HepG2 (cell line): ENCODE measurements around the gene FBF1. TPM values are rescaled to one million over a fixed set of nuclear protein-coding genes. Genes with fewer than 3 reads are reported as not detected.

Experiments used
- BCLAF1 ChIP-seq: fragments of 450-650 bp; IDR thresholded peaks from 2 replicates; pipeline ENCODE4 v1.6.1; 2017; ENCODE audit warnings: mild to moderate bottlenecking
- CBFB ChIP-seq: sonication (generic); formaldehyde crosslinking; IDR thresholded peaks from 2 replicates; pipeline ENCODE4 v1.4.0; 2020; ENCODE audit warnings: missing genetic modification reagents
- FOXK1 ChIP-seq: sonication (generic); formaldehyde crosslinking; IDR thresholded peaks from 2 replicates; pipeline ENCODE4 v1.4.0; 2020; ENCODE audit warnings: low read depth, missing genetic modification reagents, borderline replicate concordance
- GMEB1 ChIP-seq: sonication (generic); formaldehyde crosslinking; IDR thresholded peaks from 2 replicates; pipeline ENCODE4 v1.5.1; 2020; ENCODE audit warnings: missing genetic modification reagents, mild to moderate bottlenecking, borderline replicate concordance
- HHEX ChIP-seq: IDR thresholded peaks from 2 replicates; pipeline ENCODE4 v1.6.1; 2016; ENCODE audit warnings: control low read depth
- HNF4A ChIP-seq: sonication (generic); formaldehyde crosslinking; IDR thresholded peaks from 2 replicates; pipeline ENCODE4 v1.4.0; 2020; ENCODE audit warnings: missing genetic modification reagents
- HOXA9 ChIP-seq: sonication (generic); formaldehyde crosslinking; IDR thresholded peaks from 2 replicates; pipeline ENCODE4 v1.8.1; 2022; ENCODE audit warnings: missing genetic modification reagents, mild to moderate bottlenecking, moderate library complexity, borderline replicate concordance
- MEIS2 ChIP-seq: sonication (generic); formaldehyde crosslinking; IDR thresholded peaks from 2 replicates; pipeline ENCODE4 v1.9.0; 2021; ENCODE audit warnings: mild to moderate bottlenecking, missing genetic modification reagents
- MIER3 ChIP-seq: IDR thresholded peaks from 2 replicates; pipeline ENCODE4 v1.6.1; 2016; ENCODE audit warnings: missing compliant biosample characterization, borderline replicate concordance
- REST ChIP-seq, 2 experiments: IDR thresholded peaks; 2 replicates each; pipeline ENCODE4 v1.6.1; 2011 to 2012; ENCODE audit warnings: low read length in 2 of 2, borderline replicate concordance in 1 of 2, low read depth in 1 of 2, mild to moderate bottlenecking in 1 of 2, moderate library complexity in 1 of 2
- SAP130 ChIP-seq: IDR thresholded peaks from 2 replicates; pipeline ENCODE4 v1.6.1; 2016; ENCODE audit warnings: low read depth
- SMARCC2 ChIP-seq: fragments of 450-650 bp; IDR thresholded peaks from 2 replicates; pipeline ENCODE4 v1.6.1; 2017; ENCODE audit warnings: antibody characterized with exemption, mild to moderate bottlenecking
- ZIK1 ChIP-seq: sonication (generic); formaldehyde crosslinking; IDR thresholded peaks from 2 replicates; pipeline ENCODE4 v1.5.0; 2020; ENCODE audit warnings: mild to moderate bottlenecking, low read depth, missing genetic modification reagents, borderline replicate concordance
- ZNF160 ChIP-seq: sonication (generic); formaldehyde crosslinking; IDR thresholded peaks from 2 replicates; pipeline ENCODE4 v1.8.0; 2022; ENCODE audit warnings: mild to moderate bottlenecking, inconsistent platforms, missing genetic modification reagents
- ZNF547 ChIP-seq: sonication (generic); formaldehyde crosslinking; IDR thresholded peaks from 2 replicates; pipeline ENCODE4 v1.5.1; 2020; ENCODE audit warnings: mild to moderate bottlenecking, missing genetic modification reagents
- polyA plus RNA-seq, 8 experiments: library from polyadenylated mRNA; depleted of rRNA in 3 of 8; stranded (reverse) in 7 of 8; unstranded in 1 of 8; fragments of >200 nt; fragmentation: Illumina TruSeq in 4 of 8; extraction: Trizol in 4 of 8; gene quantifications; 2 replicates each; pipeline versions ENCODE4 v1.2.1 to v1.2.3, GENCODE V29; 2011 to 2016; ENCODE audit warnings: low read depth in 4 of 8, missing spikeins in 1 of 8, mixed read lengths in 1 of 8; ENCODE audit not compliant: insufficient read depth in 1 of 8
- total RNA-seq, 5 experiments: library from RNA; depleted of rRNA; stranded (reverse); fragments of >200 nt; fragmentation: Illumina TruSeq; extraction: Trizol; gene quantifications; 2 replicates each; pipeline ENCODE4 v1.2.3, GENCODE V29; 2016; ENCODE audit warnings: low read depth in 1 of 5
- TF ChIP-seq, protein P1 (sequence below): IDR thresholded peaks from 2 replicates; pipeline ENCODE4 v1.4.0; 2020; ENCODE audit warnings: mild to moderate bottlenecking, missing genetic modification reagents

Gene FBF1
- total and polyA plus RNA-seq, 2 of the 13 experiments (the other 11 are each of a cell fraction or from before 2014, with no cell fraction given): 2.4 to 8.1 TPM

- no peak for TF ChIP-seq REST (IDR thresholded peaks at IDR 0.05; ENCODE audit: borderline replicate concordance in 1 of 2, low read depth in 1 of 2, low read length in 2 of 2)
- peak; percentile 27; the same call in 1 of the 2 replicates for TF ChIP-seq FOXK1 (CRISPR knock-in tag)
- peak; percentile 44; the same call in 1 of the 2 replicates for TF ChIP-seq ZIK1
- TF ChIP-seq MEIS2 (CRISPR knock-in tag): peak; percentile 42; the same call in 1 of the 2 replicates
- TF ChIP-seq GMEB1 (CRISPR knock-in tag): peak; percentile 37; the same call in 1 of the 2 replicates
- peak; percentile 94 for TF ChIP-seq HNF4A
- no peak for TF ChIP-seq SMARCC2
- no peak for TF ChIP-seq HHEX (CRISPR knock-in tag)
- TF ChIP-seq CBFB (CRISPR knock-in tag): no peak
- TF ChIP-seq SAP130 (CRISPR knock-in tag): peak; percentile 80
- 0 out of 2 replicates have a peak, but pooled peaks have one; percentile 20 for TF ChIP-seq ZNF160 (CRISPR knock-in tag)
- TF ChIP-seq MIER3 (CRISPR knock-in tag): 0 out of 2 replicates have a peak, but pooled peaks have one; percentile 47
- TF ChIP-seq ZNF547 (CRISPR knock-in tag): peak; percentile 63
- no peak for TF ChIP-seq BCLAF1
- TF ChIP-seq, protein P1, sequence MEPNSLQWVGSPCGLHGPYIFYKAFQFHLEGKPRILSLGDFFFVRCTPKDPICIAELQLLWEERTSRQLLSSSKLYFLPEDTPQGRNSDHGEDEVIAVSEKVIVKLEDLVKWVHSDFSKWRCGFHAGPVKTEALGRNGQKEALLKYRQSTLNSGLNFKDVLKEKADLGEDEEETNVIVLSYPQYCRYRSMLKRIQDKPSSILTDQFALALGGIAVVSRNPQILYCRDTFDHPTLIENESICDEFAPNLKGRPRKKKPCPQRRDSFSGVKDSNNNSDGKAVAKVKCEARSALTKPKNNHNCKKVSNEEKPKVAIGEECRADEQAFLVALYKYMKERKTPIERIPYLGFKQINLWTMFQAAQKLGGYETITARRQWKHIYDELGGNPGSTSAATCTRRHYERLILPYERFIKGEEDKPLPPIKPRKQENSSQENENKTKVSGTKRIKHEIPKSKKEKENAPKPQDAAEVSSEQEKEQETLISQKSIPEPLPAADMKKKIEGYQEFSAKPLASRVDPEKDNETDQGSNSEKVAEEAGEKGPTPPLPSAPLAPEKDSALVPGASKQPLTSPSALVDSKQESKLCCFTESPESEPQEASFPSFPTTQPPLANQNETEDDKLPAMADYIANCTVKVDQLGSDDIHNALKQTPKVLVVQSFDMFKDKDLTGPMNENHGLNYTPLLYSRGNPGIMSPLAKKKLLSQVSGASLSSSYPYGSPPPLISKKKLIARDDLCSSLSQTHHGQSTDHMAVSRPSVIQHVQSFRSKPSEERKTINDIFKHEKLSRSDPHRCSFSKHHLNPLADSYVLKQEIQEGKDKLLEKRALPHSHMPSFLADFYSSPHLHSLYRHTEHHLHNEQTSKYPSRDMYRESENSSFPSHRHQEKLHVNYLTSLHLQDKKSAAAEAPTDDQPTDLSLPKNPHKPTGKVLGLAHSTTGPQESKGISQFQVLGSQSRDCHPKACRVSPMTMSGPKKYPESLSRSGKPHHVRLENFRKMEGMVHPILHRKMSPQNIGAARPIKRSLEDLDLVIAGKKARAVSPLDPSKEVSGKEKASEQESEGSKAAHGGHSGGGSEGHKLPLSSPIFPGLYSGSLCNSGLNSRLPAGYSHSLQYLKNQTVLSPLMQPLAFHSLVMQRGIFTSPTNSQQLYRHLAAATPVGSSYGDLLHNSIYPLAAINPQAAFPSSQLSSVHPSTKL: peak; percentile 67; the same call in 1 of the 2 replicates
- no peak; the same call in 1 of the 2 replicates for TF ChIP-seq HOXA9 (CRISPR knock-in tag)
These were observed 49.0 kb downstream of the FBF1 start (continued) for GRCh38 chr17:75891605-75892555.
